HepG2 (cell line): ENCODE results near the gene CD79A. TPM values are rescaled to one million over a fixed set of nuclear protein-coding genes. Genes with fewer than 3 reads are reported as not detected.

Experiments
- ATAC-seq: fragments of 200-7000 bp; cut with Tn5 transposase; 3 replicates; pipeline ENCODE4 v1.9.1; 2020; ENCODE audit warnings: mild to moderate bottlenecking, moderate library complexity
- BruUV-seq: library from RNA; stranded (reverse); fragments of 400-500 nt; replicated peaks from 2 replicates; lab custom pipeline; 2021; lab: Mats Ljungman, UMichigan
- CTCF ChIA-PET: fragments of 300-600 bp; formaldehyde crosslinking; extraction: SDS; loops from one replicate; lab custom pipeline; 2021; ENCODE audit warnings: low total read pairs, inconsistent platforms, low intra/inter-chr PET ratio; lab: Yijun Ruan, JAX
- POLR2A ChIA-PET: fragments of 350-600 bp; sonication (Branson Sonifier 250); formaldehyde crosslinking; loops from one replicate; lab custom pipeline; 2020; ENCODE audit warnings: antibody characterized with exemption, inconsistent platforms; lab: Yijun Ruan, JAX
- DNase-seq: peaks from one replicate; pipeline ENCODE4 v3.0.0-alpha.2; 2015; ENCODE audit warnings: low spot score
- FAIRE-seq: peaks from 3 replicates; lab custom pipeline; 2011; peaks lifted over from hg19 to GRCh38; lab: Jason Lieb, UNC
- H2AFZ ChIP-seq: one replicate; pipeline ENCODE4 v1.6.1; 2011; ENCODE audit warnings: low read length, inconsistent platforms
- H3K27ac ChIP-seq: fragments of 300-600 bp; 3 replicates; pipeline ENCODE4 v1.8.0; 2011; ENCODE audit warnings: mixed run types, mild to moderate bottlenecking, mixed read lengths, low read length, inconsistent platforms; ENCODE audit not compliant: insufficient read depth; ENCODE audit errors: extremely low read length
- H3K27me3 ChIP-seq, 2 experiments: fragments of 200-600 bp in 1 of 2; 2 replicates in 1 of 2; 3 replicates in 1 of 2; pipeline versions ENCODE4 v1.6.0 to v1.8.0; 2011; ENCODE audit warnings: low read length in 2 of 2, mild to moderate bottlenecking in 2 of 2, moderate library complexity in 2 of 2, inconsistent platforms in 1 of 2; ENCODE audit not compliant: insufficient read depth in 2 of 2, control insufficient read depth in 1 of 2
- H3K36me3 ChIP-seq, 2 experiments: fragments of 200-600 bp in 1 of 2; replicated peaks in 1 of 2; 2 replicates in 1 of 2; 3 replicates in 1 of 2; pipeline versions ENCODE4 v1.5.1 to v1.8.0; 2011; ENCODE audit warnings: low read length in 2 of 2, inconsistent platforms in 1 of 2; ENCODE audit not compliant: insufficient read depth in 2 of 2, control insufficient read depth in 1 of 2
- H3K4me1 ChIP-seq: 2 replicates; pipeline ENCODE4 v1.5.1; 2012; ENCODE audit warnings: low read length, inconsistent platforms; ENCODE audit not compliant: insufficient read depth
- H3K4me2 ChIP-seq: 2 replicates; pipeline ENCODE4 v1.6.0; 2011; ENCODE audit warnings: low read depth, low read length, inconsistent platforms
- H3K4me3 ChIP-seq, 3 experiments: fragments of 200-600 bp in 1 of 3; sonication (generic), shearing (Covaris generic) in 1 of 3; replicated peaks in 1 of 3; 2 replicates each; pipeline ENCODE4 v1.5.1; 2011 to 2016; ENCODE audit warnings: low read length in 3 of 3, inconsistent platforms in 2 of 3, low read depth in 2 of 3, mild to moderate bottlenecking in 2 of 3, control low read depth in 1 of 3, mixed read lengths in 1 of 3; ENCODE audit not compliant: insufficient read depth in 1 of 3
- H3K79me2 ChIP-seq: one replicate; pipeline ENCODE4 v1.6.1; 2011; ENCODE audit warnings: low read length, inconsistent platforms; ENCODE audit not compliant: insufficient read depth
- H3K9ac ChIP-seq: 2 replicates; pipeline ENCODE4 v1.6.0; 2011; ENCODE audit warnings: mild to moderate bottlenecking, low read depth, low read length, inconsistent platforms; ENCODE audit not compliant: insufficient read depth
- H3K9me3 ChIP-seq: 2 replicates; pipeline ENCODE4 v1.5.1; 2012; ENCODE audit warnings: mild to moderate bottlenecking, low read length
- H4K20me1 ChIP-seq: 2 replicates; pipeline ENCODE4 v1.6.0; 2011; ENCODE audit warnings: inconsistent platforms, mild to moderate bottlenecking, low read length, moderate library complexity; ENCODE audit not compliant: insufficient read depth
- AKAP8 ChIP-seq: sonication (generic); formaldehyde crosslinking; IDR thresholded peaks from 2 replicates; pipeline ENCODE4 v1.5.1; 2020; ENCODE audit warnings: mild to moderate bottlenecking, missing genetic modification reagents
- FOXP1 ChIP-seq, 2 experiments: fragments of 450-650 bp in 1 of 2; IDR thresholded peaks; 2 replicates each; pipeline ENCODE4 v1.6.1; 2017 to 2018; ENCODE audit warnings: antibody characterized with exemption in 1 of 2
- GABPB1 ChIP-seq: IDR thresholded peaks from 2 replicates; pipeline ENCODE4 v1.6.1; 2016; ENCODE audit warnings: mild to moderate bottlenecking, missing genetic modification reagents, moderate library complexity, missing compliant biosample characterization
- HNF4A ChIP-seq: sonication (generic); formaldehyde crosslinking; IDR thresholded peaks from 2 replicates; pipeline ENCODE4 v1.4.0; 2020; ENCODE audit warnings: missing genetic modification reagents
- HNRNPUL1 ChIP-seq: fragments of 200-400 bp; formaldehyde crosslinking; IDR thresholded peaks from 2 replicates; pipeline ENCODE4 v1.6.1; 2017; ENCODE audit warnings: low read depth, mild to moderate bottlenecking, low read length, moderate library complexity
- KLF16 ChIP-seq, 2 experiments: sonication (generic) in 1 of 2; formaldehyde crosslinking in 1 of 2; IDR thresholded peaks; 2 replicates each; pipeline versions ENCODE4 v1.6.1 to v1.8.0; 2016 to 2023; ENCODE audit warnings: missing genetic modification reagents in 2 of 2, missing compliant biosample characterization in 1 of 2
- MED1 ChIP-seq: sonication (generic); formaldehyde crosslinking; IDR thresholded peaks from 2 replicates; pipeline ENCODE4 v1.4.0; 2020; ENCODE audit warnings: missing genetic modification reagents
- MTA1 ChIP-seq: sonication (generic); formaldehyde crosslinking; IDR thresholded peaks from 2 replicates; pipeline ENCODE4 v1.4.0; 2020; ENCODE audit warnings: missing genetic modification reagents, mild to moderate bottlenecking, borderline replicate concordance
- NCOR1 ChIP-seq: fragments of 200-600 bp; sonication (generic); IDR thresholded peaks from 2 replicates; pipeline ENCODE4 v1.7.0; 2017; ENCODE audit warnings: antibody characterized with exemption, low read length, borderline replicate concordance
- ZBTB38 ChIP-seq: sonication (generic); formaldehyde crosslinking; IDR thresholded peaks from 2 replicates; pipeline ENCODE4 v1.5.1; 2020; ENCODE audit warnings: mild to moderate bottlenecking, missing genetic modification reagents
- ZNF17 ChIP-seq: sonication (generic); formaldehyde crosslinking; IDR thresholded peaks from 2 replicates; pipeline ENCODE4 v1.5.0; 2020; ENCODE audit warnings: mild to moderate bottlenecking, missing genetic modification reagents
- ZNF282 ChIP-seq: fragments of 450-650 bp; IDR thresholded peaks from 2 replicates; pipeline ENCODE4 v1.6.1; 2018; ENCODE audit not compliant: partially characterized antibody
- ZNF530 ChIP-seq: sonication (generic); formaldehyde crosslinking; IDR thresholded peaks from 2 replicates; pipeline ENCODE4 v1.5.0; 2020; ENCODE audit warnings: low read depth, mild to moderate bottlenecking, missing genetic modification reagents
- ZNF720 ChIP-seq: sonication (generic); formaldehyde crosslinking; IDR thresholded peaks from 2 replicates; pipeline ENCODE4 v1.4.0; 2020; ENCODE audit warnings: missing genetic modification reagents
- WGBS: methylation state at CpG from one replicate; pipeline ENCODE4 v1.1.6; 2017; ENCODE audit warnings: low lambda C conversion rate; 5-methylcytosine and 5-hydroxymethylcytosine counted together
- in situ Hi-C: cut with HindIII; loops from 2 replicates; pipeline ENCODE4 v1.10.0; 2017; ENCODE audit warnings: low pct_unique_long_range_greater_than_20kb; ENCODE audit not compliant: extremely low pct_ligation_motif_present
- intact Hi-C: fragments of 100-400 bp; cut with micrococcal nuclease; formaldehyde crosslinking; loops from one replicate; pipeline ENCODE4 v1.10.0; 2022; ENCODE audit not compliant: unreplicated experiment
- polyA plus RNA-seq, 8 experiments: library from polyadenylated mRNA; depleted of rRNA in 3 of 8; stranded (reverse) in 7 of 8; unstranded in 1 of 8; fragments of >200 nt; fragmentation: Illumina TruSeq in 4 of 8; extraction: Trizol in 4 of 8; gene quantifications; 2 replicates each; pipeline versions ENCODE4 v1.2.1 to v1.2.3, GENCODE V29; 2011 to 2016; ENCODE audit warnings: low read depth in 4 of 8, missing spikeins in 1 of 8, mixed read lengths in 1 of 8; ENCODE audit not compliant: insufficient read depth in 1 of 8
- total RNA-seq, 5 experiments: library from RNA; depleted of rRNA; stranded (reverse); fragments of >200 nt; fragmentation: Illumina TruSeq; extraction: Trizol; gene quantifications; 2 replicates each; pipeline ENCODE4 v1.2.3, GENCODE V29; 2016; ENCODE audit warnings: low read depth in 1 of 5
- TF ChIP-seq, protein P1 (sequence below): sonication (generic); formaldehyde crosslinking; IDR thresholded peaks from 2 replicates; pipeline ENCODE4 v1.9.0; 2021; ENCODE audit warnings: missing genetic modification reagents, borderline replicate concordance
- TF ChIP-seq, protein P2 (sequence below): sonication (generic); formaldehyde crosslinking; IDR thresholded peaks from 2 replicates; pipeline ENCODE4 v1.4.0; 2020; ENCODE audit warnings: missing genetic modification reagents

Gene CD79A
- total and polyA plus RNA-seq, 2 of the 13 experiments (the other 11 are each of a cell fraction or from before 2014, with no cell fraction given): 0.24 to 0.33 TPM

DNA sequence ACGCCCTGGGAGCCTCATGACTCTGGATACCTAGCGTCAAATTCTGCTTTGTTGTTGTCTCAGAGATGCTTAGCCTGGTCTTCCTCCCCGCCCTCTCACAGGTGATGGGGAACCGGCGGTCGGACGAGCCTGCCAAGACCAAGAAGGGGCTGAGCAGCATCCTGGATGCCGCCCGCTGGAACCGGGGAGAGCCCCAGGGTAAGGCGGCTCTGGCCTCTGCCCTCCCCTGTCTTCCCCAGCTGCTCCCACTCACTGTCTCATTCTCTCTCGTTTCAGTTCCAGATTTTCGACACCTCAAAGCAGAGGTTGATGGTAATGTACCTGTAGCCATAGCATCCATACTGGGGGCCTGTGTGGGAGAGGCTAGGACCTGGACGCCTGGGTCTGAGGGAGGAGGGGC is 17.3 kb downstream of the CD79A start:
- intact Hi-C loops: no loop called here
- BruUV-seq: no TSS peak
- POLR2A ChIA-PET: interaction anchor here (1.1 kb wide), 1 partner anchor 34 kb away, joined by 3 read pairs; the partner anchor contains the start of gene RPS19
- no peak for DNase-seq
- in situ Hi-C loops: no loop called here
- Histone ChIP-seq H2AFZ (no peak overlapping the region), H3K9ac (no peak overlapping the region), H3K9me3 (no peaks in the 10 kb centered on the region), H3K79me2 (no peaks in the 10 kb centered on the region), H4K20me1 (no peaks in the 10 kb centered on the region), H3K27ac (no peak overlapping the region), H3K27me3 (no peaks in the 10 kb centered on the region), H3K4me2 (no peak overlapping the region), H3K4me3 (no peak overlapping the region), H3K4me1 (peaks cover 5% of the 10 kb centered on the region), H3K36me3 (peaks cover 18 to 30% of the 10 kb centered on the region in 2 experiments)
- CTCF ChIA-PET: no interaction called here
- ATAC-seq: no peak; the same call in 2 of the 3 replicates
- TF ChIP-seq ZNF530 (CRISPR knock-in tag): no peak
- no peak for TF ChIP-seq MED1 (CRISPR knock-in tag)
- TF ChIP-seq, protein P1, sequence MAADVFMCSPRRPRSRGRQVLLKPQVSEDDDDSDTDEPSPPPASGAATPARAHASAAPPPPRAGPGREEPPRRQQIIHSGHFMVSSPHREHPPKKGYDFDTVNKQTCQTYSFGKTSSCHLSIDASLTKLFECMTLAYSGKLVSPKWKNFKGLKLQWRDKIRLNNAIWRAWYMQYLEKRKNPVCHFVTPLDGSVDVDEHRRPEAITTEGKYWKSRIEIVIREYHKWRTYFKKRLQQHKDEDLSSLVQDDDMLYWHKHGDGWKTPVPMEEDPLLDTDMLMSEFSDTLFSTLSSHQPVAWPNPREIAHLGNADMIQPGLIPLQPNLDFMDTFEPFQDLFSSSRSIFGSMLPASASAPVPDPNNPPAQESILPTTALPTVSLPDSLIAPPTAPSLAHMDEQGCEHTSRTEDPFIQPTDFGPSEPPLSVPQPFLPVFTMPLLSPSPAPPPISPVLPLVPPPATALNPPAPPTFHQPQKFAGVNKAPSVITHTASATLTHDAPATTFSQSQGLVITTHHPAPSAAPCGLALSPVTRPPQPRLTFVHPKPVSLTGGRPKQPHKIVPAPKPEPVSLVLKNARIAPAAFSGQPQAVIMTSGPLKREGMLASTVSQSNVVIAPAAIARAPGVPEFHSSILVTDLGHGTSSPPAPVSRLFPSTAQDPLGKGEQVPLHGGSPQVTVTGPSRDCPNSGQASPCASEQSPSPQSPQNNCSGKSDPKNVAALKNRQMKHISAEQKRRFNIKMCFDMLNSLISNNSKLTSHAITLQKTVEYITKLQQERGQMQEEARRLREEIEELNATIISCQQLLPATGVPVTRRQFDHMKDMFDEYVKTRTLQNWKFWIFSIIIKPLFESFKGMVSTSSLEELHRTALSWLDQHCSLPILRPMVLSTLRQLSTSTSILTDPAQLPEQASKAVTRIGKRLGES: no peak
- TF ChIP-seq ZNF282: no peak
- TF ChIP-seq AKAP8 (CRISPR knock-in tag): no peak
- TF ChIP-seq ZNF17 (CRISPR knock-in tag): no peak
- TF ChIP-seq FOXP1 (IDR thresholded peaks at IDR 0.05): no peak
- no peak for TF ChIP-seq FOXP1 (CRISPR knock-in tag; IDR thresholded peaks at IDR 0.05)
- TF ChIP-seq ZNF720: no peak
- TF ChIP-seq, protein P2, sequence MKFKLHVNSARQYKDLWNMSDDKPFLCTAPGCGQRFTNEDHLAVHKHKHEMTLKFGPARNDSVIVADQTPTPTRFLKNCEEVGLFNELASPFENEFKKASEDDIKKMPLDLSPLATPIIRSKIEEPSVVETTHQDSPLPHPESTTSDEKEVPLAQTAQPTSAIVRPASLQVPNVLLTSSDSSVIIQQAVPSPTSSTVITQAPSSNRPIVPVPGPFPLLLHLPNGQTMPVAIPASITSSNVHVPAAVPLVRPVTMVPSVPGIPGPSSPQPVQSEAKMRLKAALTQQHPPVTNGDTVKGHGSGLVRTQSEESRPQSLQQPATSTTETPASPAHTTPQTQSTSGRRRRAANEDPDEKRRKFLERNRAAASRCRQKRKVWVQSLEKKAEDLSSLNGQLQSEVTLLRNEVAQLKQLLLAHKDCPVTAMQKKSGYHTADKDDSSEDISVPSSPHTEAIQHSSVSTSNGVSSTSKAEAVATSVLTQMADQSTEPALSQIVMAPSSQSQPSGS (CRISPR knock-in tag): no peak
- no peak for TF ChIP-seq HNF4A (CRISPR knock-in tag)
- TF ChIP-seq GABPB1 (CRISPR knock-in tag): no peak
- TF ChIP-seq MTA1: no peak
- TF ChIP-seq ZBTB38 (CRISPR knock-in tag): no peak
- no peak for TF ChIP-seq KLF16 (CRISPR knock-in tag; IDR thresholded peaks at IDR 0.05)
- no peak for TF ChIP-seq NCOR1
- no peak for TF ChIP-seq HNRNPUL1
- FAIRE-seq: no peak
- 100% methylated on average over 8 of the region's 14 CpGs for WGBS
